HUES64 (cell line): Measurements from ENCODE around the gene ATP11A.

Experiments
- H3K27ac ChIP-seq: 2 replicates; pipeline ENCODE4 v1.7.0; 2013; ENCODE audit warnings: low read depth, low read length, inconsistent platforms
- H3K27me3 ChIP-seq: 2 replicates; pipeline ENCODE4 v1.6.1; 2013; ENCODE audit warnings: mild to moderate bottlenecking, low read length; ENCODE audit not compliant: insufficient read depth
- H3K36me3 ChIP-seq: 2 replicates; pipeline ENCODE4 v1.6.1; 2013; ENCODE audit warnings: mild to moderate bottlenecking, low read length; ENCODE audit not compliant: insufficient read depth
- H3K4me1 ChIP-seq: 2 replicates; pipeline ENCODE4 v1.6.1; 2013; ENCODE audit warnings: mild to moderate bottlenecking, low read length, moderate library complexity; ENCODE audit not compliant: insufficient read depth
- H3K4me3 ChIP-seq: 2 replicates; pipeline ENCODE4 v1.5.1; 2013; ENCODE audit warnings: mild to moderate bottlenecking, low read length, moderate library complexity
- H3K9ac ChIP-seq: 2 replicates; pipeline ENCODE4 v1.6.1; 2013; ENCODE audit warnings: mild to moderate bottlenecking, low read depth, low read length
- H3K9me3 ChIP-seq: 2 replicates; pipeline ENCODE4 v1.6.1; 2013; ENCODE audit warnings: low read depth, low read length; ENCODE audit not compliant: insufficient read depth
- WGBS: fragments of 150-250, 120-280 bp; methylation state at CpG from one replicate; pipeline ENCODE4 v1.1.7; 2013; ENCODE audit warnings: missing lambda C conversion rate; 5-methylcytosine and 5-hydroxymethylcytosine counted together

Gene ATP11A

GRCh38 chr13:112932971-112933370 lies 243.1 kb downstream of the ATP11A start:
- no peak overlapping the region for H3K4me3 ChIP-seq
- H3K4me1 ChIP-seq = peaks cover 7% of the 10 kb centered on the region; the same call in 1 of the 2 replicates
- H3K9me3 ChIP-seq = no peaks in the 10 kb centered on the region
- H3K36me3 ChIP-seq = no peaks in the 10 kb centered on the region
- WGBS = 73% methylated on average over 9 of the region's 9 CpGs
- H3K27me3 ChIP-seq = no peaks in the 10 kb centered on the region
- H3K27ac ChIP-seq = no peak overlapping the region
- no peak overlapping the region for H3K9ac ChIP-seq

DNA sequence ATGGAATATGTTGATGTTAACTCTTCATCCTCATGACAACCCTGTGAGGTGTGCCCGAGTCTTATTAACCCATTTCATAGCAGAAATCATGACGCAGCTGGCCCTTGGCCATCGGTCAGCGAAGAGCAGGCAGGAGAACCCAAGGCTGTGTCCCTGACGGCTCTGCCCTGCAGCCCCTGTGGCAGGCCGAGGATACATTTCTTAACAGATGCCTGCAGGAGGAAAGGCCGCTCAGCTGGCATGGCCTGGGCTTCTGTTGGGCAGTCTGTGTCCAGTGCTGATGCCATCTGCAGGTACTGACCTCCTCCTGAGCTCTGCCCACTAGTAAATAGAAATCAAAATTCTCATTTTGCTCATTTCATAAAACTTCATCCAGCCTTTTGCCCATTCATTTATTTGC lies 243.8 kb downstream of the ATP11A start:
- 92% methylated on average over 7 of the region's 7 CpGs for WGBS
- Histone ChIP-seq H3K9ac (no peak overlapping the region), H3K27me3 (no peaks in the 10 kb centered on the region), H3K36me3 (no peaks in the 10 kb centered on the region), H3K4me1 (peaks cover 7% of the 10 kb centered on the region; the same call in 1 of the 2 replicates), H3K9me3 (no peaks in the 10 kb centered on the region), H3K27ac (no peak overlapping the region), H3K4me3 (no peak overlapping the region)

- H3K27ac ChIP-seq = no peak overlapping the region
- peaks cover 4% of the 10 kb centered on the region; the same call in 1 of the 2 replicates for H3K4me1 ChIP-seq
- WGBS = 62% methylated on average over 6 of the region's 6 CpGs
- H3K9me3 ChIP-seq = no peaks in the 10 kb centered on the region
- no peaks in the 10 kb centered on the region for H3K27me3 ChIP-seq
- H3K4me3 ChIP-seq = no peak overlapping the region
- no peaks in the 10 kb centered on the region for H3K36me3 ChIP-seq
- no peak overlapping the region for H3K9ac ChIP-seq
These were observed 244.2 kb downstream of the ATP11A start for GRCh38 chr13:112934078-112934477.
